Activated CD8-positive, alpha-beta T cell treated with anti-CD3 and anti-CD28 coated beads for 36 hours (primary cell): Measurements from ENCODE around the gene TAF10. TPM values are rescaled to one million over a fixed set of nuclear protein-coding genes. Genes with fewer than 3 reads are reported as not detected.

ENCODE experiments used
- ATAC-seq: fragments of 200-7000 bp; cut with Tn5 transposase; one replicate; pipeline ENCODE4 v1.10.0; 2021; ENCODE audit warnings: mild to moderate bottlenecking, moderate library complexity
- CTCF ChIA-PET: fragments of 350-600 bp; sonication (Branson Sonifier 250); formaldehyde crosslinking; loops from one replicate; lab custom pipeline; 2021; ENCODE audit warnings: antibody characterized with exemption; lab: Charles Lee
- POLR2A ChIA-PET: fragments of 350-600 bp; sonication (Branson Sonifier 250); formaldehyde crosslinking; loops from one replicate; lab custom pipeline; 2021; ENCODE audit warnings: antibody characterized with exemption; lab: Charles Lee
- DNase-seq: peaks from one replicate; pipeline ENCODE4 v3.0.0-alpha.2; 2020
- H3K27ac Mint-ChIP-seq: one replicate; pipeline ENCODE4 v1.8.0; 2021; ENCODE audit warnings: mild to moderate bottlenecking, mixed read lengths
- H3K27me3 Mint-ChIP-seq: one replicate; pipeline ENCODE4 v1.8.0; 2021; ENCODE audit warnings: mixed read lengths
- H3K36me3 Mint-ChIP-seq: one replicate; pipeline ENCODE4 v1.8.0; 2021; ENCODE audit warnings: low read depth, mixed read lengths
- H3K4me1 Mint-ChIP-seq: one replicate; pipeline ENCODE4 v1.8.0; 2021; ENCODE audit warnings: low read depth, mixed read lengths
- H3K4me3 Mint-ChIP-seq: one replicate; pipeline ENCODE4 v1.8.0; 2021; ENCODE audit warnings: mild to moderate bottlenecking, moderate library complexity, mixed read lengths
- H3K9me3 Mint-ChIP-seq: one replicate; pipeline ENCODE4 v1.8.0; 2021; ENCODE audit warnings: mixed read lengths
- CTCF ChIP-seq: fragments of 200-600 bp; IDR thresholded peaks from one replicate; pipeline ENCODE4 v1.8.0; 2022; ENCODE audit warnings: antibody characterized with exemption, mild to moderate bottlenecking
- intact Hi-C: fragments of 100-400 bp; cut with micrococcal nuclease; formaldehyde crosslinking; loops from one replicate; pipeline ENCODE4 v1.10.0; 2022
- total RNA-seq, 2 experiments: library from RNA; stranded (reverse); gene quantifications; one replicate each; pipeline ENCODE4 v1.2.3, GENCODE V29; 2021

TAF10 gene
- total RNA-seq, 2 experiments from 2014 or later: 151 to 160 TPM

GRCh38 chr11:6610591-6610990 lies 1.4 kb downstream of the TAF10 start:
- TF ChIP-seq CTCF: no peak
- no peak overlapping the region for H3K4me3 Mint-ChIP-seq
- ATAC-seq (no peak), DNase-seq (no peak)
- no peaks in the 10 kb centered on the region for H3K27me3 Mint-ChIP-seq
- peaks cover 50% of the 10 kb centered on the region for H3K36me3 Mint-ChIP-seq
- intact Hi-C loops: loop anchor here (10.0 kb wide), 1 partner anchor 134 kb away; no protein-coding TSS in a partner anchor
- ChIA-PET POLR2A (interaction anchor here (1.1 to 3.8 kb wide), 3 partner anchors 61 to 73 kb away, joined by 3 to 13 read pairs (median 6); partner anchors contain the start of gene MRPL17), CTCF (interaction anchor here (1.1 to 3.0 kb wide), 2 partner anchors 57 to 95 kb away, joined by 3 to 16 read pairs; no protein-coding TSS in a partner anchor)
- no peaks in the 10 kb centered on the region for H3K9me3 Mint-ChIP-seq
- peak overlapping the region; percentile 92 for H3K27ac Mint-ChIP-seq
- peaks cover 50% of the 10 kb centered on the region for H3K4me1 Mint-ChIP-seq

- Mint-ChIP-seq H3K9me3 (no peaks in the 10 kb centered on the region), H3K27ac (peak overlapping the region; percentile 67), H3K4me1 (peaks cover 50% of the 10 kb centered on the region), H3K27me3 (no peaks in the 10 kb centered on the region), H3K36me3 (peaks cover 49% of the 10 kb centered on the region), H3K4me3 (peak overlapping the region; percentile 20)
- ChIA-PET POLR2A (interaction anchor here (1.5 to 7.8 kb wide), 3 partner anchors 44 to 74 kb away, joined by 4 to 48 read pairs (median 13); partner anchors contain the start of gene MRPL17), CTCF (interaction anchor here (0.8 to 1.3 kb wide), 2 partner anchors 74 to 146 kb away, joined by 3 to 4 read pairs; partner anchors contain the start of gene MRPL17)
- TF ChIP-seq CTCF: no peak
- no peak for DNase-seq
- intact Hi-C loops: loop anchor here (10.0 kb wide), 3 partner anchors 45 to 215 kb away; partner anchors contain the start of genes DCHS1 and SMPD1
- no peak for ATAC-seq
Observed at GRCh38 chr11:6609502-6610015, 2.5 kb downstream of the TAF10 start.

GRCh38 chr11:6608726-6609501 lies 3.1 kb downstream of the TAF10 start:
- Mint-ChIP-seq H3K36me3 (peaks cover 49% of the 10 kb centered on the region), H3K4me1 (peaks cover 50% of the 10 kb centered on the region), H3K9me3 (no peaks in the 10 kb centered on the region), H3K27me3 (no peaks in the 10 kb centered on the region), H3K27ac (peak overlapping the region; percentile 72), H3K4me3 (no peak overlapping the region)
- CTCF ChIA-PET: interaction anchor here (0.7 to 1.4 kb wide), 4 partner anchors 74 to 146 kb away, joined by 3 to 5 read pairs (median 4); partner anchors contain the start of gene MRPL17
- no peak for ATAC-seq
- no peak for DNase-seq
- intact Hi-C loops: loop anchor here (10.0 kb wide), 2 partner anchors 46 to 214 kb away; partner anchors contain the start of genes DCHS1 and SMPD1
- POLR2A ChIA-PET: interaction anchor here (1.1 to 7.8 kb wide), 5 partner anchors 10 to 127 kb away, joined by 3 to 48 read pairs (median 4); partner anchors contain the start of genes MRPL17, TIMM10B and TPP1
- no peak for TF ChIP-seq CTCF

- no peak overlapping the region for H3K4me3 Mint-ChIP-seq
- peaks cover 50% of the 10 kb centered on the region for H3K4me1 Mint-ChIP-seq
- H3K27me3 Mint-ChIP-seq: no peaks in the 10 kb centered on the region
- no peak for TF ChIP-seq CTCF
- no peak for DNase-seq
- no peaks in the 10 kb centered on the region for H3K9me3 Mint-ChIP-seq
- peaks cover 49% of the 10 kb centered on the region for H3K36me3 Mint-ChIP-seq
- ATAC-seq: no peak
- H3K27ac Mint-ChIP-seq: peak overlapping the region; percentile 72
- POLR2A ChIA-PET: interaction anchor here (1.1 to 7.8 kb wide), 5 partner anchors 11 to 138 kb away, joined by 3 to 48 read pairs (median 3); partner anchors contain the start of genes MRPL17, TIMM10B and TPP1
- intact Hi-C loops: loop anchor here (10.0 kb wide), 2 partner anchors 47 to 213 kb away; partner anchors contain the start of genes DCHS1 and SMPD1
- CTCF ChIA-PET: interaction anchor here (1.3 to 1.7 kb wide), 3 partner anchors 75 to 147 kb away, joined by 4 to 7 read pairs (median 5); partner anchors contain the start of gene MRPL17
Observed at GRCh38 chr11:6608011-6608410, 4.0 kb downstream of the TAF10 start.
